Neural progenitor cell (in vitro differentiated cells): ENCODE measurements around the gene SH3GL3. TPM values are rescaled to one million over a fixed set of nuclear protein-coding genes. Genes with fewer than 3 reads are reported as not detected.
A peak's percentile ranks its signal among the peaks of the same experiment; 100 is the strongest.

ENCODE experiments used
- DNase-seq: peaks from one replicate; pipeline ENCODE4 v3.0.0-alpha.2; 2016; ENCODE audit warnings: low spot score
- H2AFZ ChIP-seq: fragments of 200-600 bp; sonication (generic); replicated peaks from 2 replicates; pipeline ENCODE4 v1.6.1; 2016; ENCODE audit warnings: antibody characterized with exemption
- H3F3A ChIP-seq: fragments of 200-600 bp; sonication (generic); 2 replicates; pipeline ENCODE4 v1.6.1; 2016; ENCODE audit warnings: antibody characterized with exemption, low read depth
- H3K27ac ChIP-seq: fragments of 200-600 bp; sonication (generic); 2 replicates; pipeline ENCODE4 v1.5.1; 2016; ENCODE audit warnings: mild to moderate bottlenecking
- H3K27me3 ChIP-seq: fragments of 200-600 bp; sonication (generic); 2 replicates; pipeline ENCODE4 v1.6.1; 2016; ENCODE audit warnings: mild to moderate bottlenecking, moderate library complexity
- H3K36me3 ChIP-seq: fragments of 200-600 bp; sonication (generic); 2 replicates; pipeline ENCODE4 v1.5.1; 2016
- H3K4me1 ChIP-seq: fragments of 200-600 bp; sonication (generic); 2 replicates; pipeline ENCODE4 v1.6.1; 2016; ENCODE audit warnings: mixed run types
- H3K4me2 ChIP-seq: fragments of 200-600 bp; sonication (generic); 2 replicates; pipeline ENCODE4 v1.6.1; 2016
- H3K4me3 ChIP-seq: fragments of 200-600 bp; sonication (generic); 2 replicates; pipeline ENCODE4 v1.5.1; 2016
- H3K79me2 ChIP-seq: fragments of 200-600 bp; sonication (generic); 2 replicates; pipeline ENCODE4 v1.6.1; 2016; ENCODE audit warnings: low read depth
- H3K9ac ChIP-seq: fragments of 200-600 bp; sonication (generic); 2 replicates; pipeline ENCODE4 v1.6.1; 2016
- H3K9me3 ChIP-seq: fragments of 200-600 bp; sonication (generic); 2 replicates; pipeline ENCODE4 v1.5.1; 2016; ENCODE audit warnings: low read depth
- H4K20me1 ChIP-seq: fragments of 200-600 bp; sonication (generic); 2 replicates; pipeline ENCODE4 v1.6.1; 2016; ENCODE audit warnings: low read depth
- H3K27ac Mint-ChIP-seq: 3 replicates; pipeline ENCODE4 v1.8.0; 2021; ENCODE audit warnings: mixed read lengths
- H3K27me3 Mint-ChIP-seq: 2 replicates; pipeline ENCODE4 v1.8.0; 2022; ENCODE audit warnings: low read depth, mild to moderate bottlenecking, inconsistent platforms, moderate library complexity, mixed read lengths; ENCODE audit not compliant: insufficient read depth
- H3K36me3 Mint-ChIP-seq: 3 replicates; pipeline ENCODE4 v1.8.0; 2021; ENCODE audit warnings: mixed read lengths
- H3K4me1 Mint-ChIP-seq: 3 replicates; pipeline ENCODE4 v1.8.0; 2021; ENCODE audit warnings: mixed read lengths
- H3K4me3 Mint-ChIP-seq: 3 replicates; pipeline ENCODE4 v1.8.0; 2021; ENCODE audit warnings: mild to moderate bottlenecking, moderate library complexity, mixed read lengths
- H3K9me3 Mint-ChIP-seq: 3 replicates; pipeline ENCODE4 v1.8.0; 2020; ENCODE audit warnings: mixed read lengths
- EZH2 ChIP-seq: fragments of 200-600 bp; sonication (generic); IDR thresholded peaks from 2 replicates; pipeline ENCODE4 v1.6.1; 2017; ENCODE audit warnings: antibody characterized with exemption, mild to moderate bottlenecking, moderate library complexity
- EZH2phosphoT487 ChIP-seq: fragments of 200-600 bp; sonication (generic); IDR thresholded peaks from 2 replicates; pipeline ENCODE4 v1.6.1; 2017; ENCODE audit warnings: antibody characterized with exemption
- total RNA-seq: library from RNA; depleted of rRNA; stranded (reverse); fragments of >200 nt; gene quantifications from 2 replicates; pipeline ENCODE4 v1.2.3, GENCODE V29; 2015; ENCODE audit warnings: low replicate concordance
- TF ChIP-seq, protein P1 (sequence below): fragments of 200-600 bp; sonication (generic); IDR thresholded peaks from 2 replicates; pipeline ENCODE4 v1.5.1; 2017; ENCODE audit warnings: antibody characterized with exemption, mild to moderate bottlenecking

Gene SH3GL3
- total RNA-seq, 1 donor from 2014 or later: 8.2 TPM

DNA sequence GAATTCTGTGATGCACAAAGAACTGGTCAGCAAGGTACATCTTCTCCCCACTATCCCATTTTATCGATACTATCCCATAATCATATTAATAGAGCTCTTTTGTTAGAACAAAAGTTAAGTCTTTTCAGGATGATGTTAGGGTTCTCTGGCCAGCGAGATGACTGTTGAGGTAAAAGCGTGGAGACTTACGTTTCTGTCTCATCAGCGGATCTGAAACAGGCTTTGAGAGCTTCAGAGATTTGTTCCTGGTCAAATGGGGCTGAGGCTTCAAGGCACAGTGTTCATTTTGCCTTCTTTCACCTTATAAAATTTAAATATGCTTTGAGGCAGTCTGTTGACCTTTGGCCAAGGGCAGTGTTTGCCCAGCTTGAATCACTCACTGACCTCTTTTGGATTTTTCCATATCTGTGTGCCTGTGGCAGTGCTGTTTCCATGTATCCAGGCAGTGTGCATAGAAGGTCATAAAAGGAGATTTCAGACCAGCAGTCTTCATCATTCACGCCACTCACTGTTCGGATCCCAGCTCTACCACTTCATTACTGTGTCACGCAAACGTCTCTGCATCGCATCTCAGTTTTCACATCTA is 209.9 kb downstream of the SH3GL3 start:
- Histone ChIP-seq H3K4me1 (no peaks in the 10 kb centered on the region), H2AFZ (no peak overlapping the region), H3K4me2 (no peak overlapping the region), H4K20me1 (no peaks in the 10 kb centered on the region), H3K79me2 (no peaks in the 10 kb centered on the region), H3K27ac (no peak overlapping the region), H3K27me3 (peaks cover 49% of the 10 kb centered on the region), H3K9ac (no peak overlapping the region), H3K4me3 (no peak overlapping the region), H3K36me3 (no peaks in the 10 kb centered on the region), H3K9me3 (no peaks in the 10 kb centered on the region), H3F3A (peaks cover 11% of the 10 kb centered on the region)
- TF ChIP-seq EZH2phosphoT487: no peak
- no peak for TF ChIP-seq EZH2
- TF ChIP-seq, protein P1, sequence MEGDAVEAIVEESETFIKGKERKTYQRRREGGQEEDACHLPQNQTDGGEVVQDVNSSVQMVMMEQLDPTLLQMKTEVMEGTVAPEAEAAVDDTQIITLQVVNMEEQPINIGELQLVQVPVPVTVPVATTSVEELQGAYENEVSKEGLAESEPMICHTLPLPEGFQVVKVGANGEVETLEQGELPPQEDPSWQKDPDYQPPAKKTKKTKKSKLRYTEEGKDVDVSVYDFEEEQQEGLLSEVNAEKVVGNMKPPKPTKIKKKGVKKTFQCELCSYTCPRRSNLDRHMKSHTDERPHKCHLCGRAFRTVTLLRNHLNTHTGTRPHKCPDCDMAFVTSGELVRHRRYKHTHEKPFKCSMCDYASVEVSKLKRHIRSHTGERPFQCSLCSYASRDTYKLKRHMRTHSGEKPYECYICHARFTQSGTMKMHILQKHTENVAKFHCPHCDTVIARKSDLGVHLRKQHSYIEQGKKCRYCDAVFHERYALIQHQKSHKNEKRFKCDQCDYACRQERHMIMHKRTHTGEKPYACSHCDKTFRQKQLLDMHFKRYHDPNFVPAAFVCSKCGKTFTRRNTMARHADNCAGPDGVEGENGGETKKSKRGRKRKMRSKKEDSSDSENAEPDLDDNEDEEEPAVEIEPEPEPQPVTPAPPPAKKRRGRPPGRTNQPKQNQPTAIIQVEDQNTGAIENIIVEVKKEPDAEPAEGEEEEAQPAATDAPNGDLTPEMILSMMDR: no peak
- Mint-ChIP-seq H3K27me3 (peaks cover 32% of the 10 kb centered on the region), H3K36me3 (no peaks in the 10 kb centered on the region), H3K27ac (no peak overlapping the region), H3K4me1 (no peaks in the 10 kb centered on the region), H3K4me3 (no peak overlapping the region), H3K9me3 (no peaks in the 10 kb centered on the region)
- DNase-seq: no peak

DNA sequence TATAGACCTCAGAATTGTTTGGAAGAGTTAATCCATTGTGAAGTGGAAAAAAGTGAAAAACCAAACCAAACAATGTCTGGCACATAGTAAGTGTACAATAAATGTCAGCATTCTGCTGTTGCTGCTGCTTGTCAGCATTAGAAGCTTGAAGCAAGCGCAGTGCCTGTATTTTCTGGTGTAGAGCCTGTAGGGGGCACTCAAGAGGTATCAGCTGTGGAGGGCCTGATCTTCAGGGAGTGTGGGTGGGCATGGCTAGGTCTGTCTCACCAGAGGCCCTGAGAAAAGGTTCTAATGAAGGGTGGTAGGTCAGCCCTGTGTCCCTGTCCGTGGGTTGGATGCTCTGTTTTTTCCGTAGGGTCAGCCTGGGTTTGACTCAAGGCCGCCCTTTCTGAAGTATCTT is 210.4 kb downstream of the SH3GL3 start:
- H3K4me1 ChIP-seq: no peaks in the 10 kb centered on the region
- Mint-ChIP-seq H3K4me1 (no peaks in the 10 kb centered on the region), H3K4me3 (no peak overlapping the region), H3K36me3 (no peaks in the 10 kb centered on the region), H3K27me3 (peaks cover 28% of the 10 kb centered on the region), H3K9me3 (no peaks in the 10 kb centered on the region), H3K27ac (no peak overlapping the region)
- peak; percentile 48 for DNase-seq
- H3K27me3 ChIP-seq: peaks cover 44% of the 10 kb centered on the region
- no peaks in the 10 kb centered on the region for H3K79me2 ChIP-seq
- peaks cover 11% of the 10 kb centered on the region for H3F3A ChIP-seq
- no peak overlapping the region for H3K9ac ChIP-seq
- H3K27ac ChIP-seq: no peak overlapping the region
- no peaks in the 10 kb centered on the region for H4K20me1 ChIP-seq
- H3K4me3 ChIP-seq: no peak overlapping the region
- H3K9me3 ChIP-seq: no peaks in the 10 kb centered on the region
- H3K4me2 ChIP-seq: no peak overlapping the region
- TF ChIP-seq, protein P1: peak; percentile 60
- TF ChIP-seq EZH2phosphoT487 (no peak), EZH2 (no peak)
- no peaks in the 10 kb centered on the region for H3K36me3 ChIP-seq
- H2AFZ ChIP-seq: no peak overlapping the region

DNA sequence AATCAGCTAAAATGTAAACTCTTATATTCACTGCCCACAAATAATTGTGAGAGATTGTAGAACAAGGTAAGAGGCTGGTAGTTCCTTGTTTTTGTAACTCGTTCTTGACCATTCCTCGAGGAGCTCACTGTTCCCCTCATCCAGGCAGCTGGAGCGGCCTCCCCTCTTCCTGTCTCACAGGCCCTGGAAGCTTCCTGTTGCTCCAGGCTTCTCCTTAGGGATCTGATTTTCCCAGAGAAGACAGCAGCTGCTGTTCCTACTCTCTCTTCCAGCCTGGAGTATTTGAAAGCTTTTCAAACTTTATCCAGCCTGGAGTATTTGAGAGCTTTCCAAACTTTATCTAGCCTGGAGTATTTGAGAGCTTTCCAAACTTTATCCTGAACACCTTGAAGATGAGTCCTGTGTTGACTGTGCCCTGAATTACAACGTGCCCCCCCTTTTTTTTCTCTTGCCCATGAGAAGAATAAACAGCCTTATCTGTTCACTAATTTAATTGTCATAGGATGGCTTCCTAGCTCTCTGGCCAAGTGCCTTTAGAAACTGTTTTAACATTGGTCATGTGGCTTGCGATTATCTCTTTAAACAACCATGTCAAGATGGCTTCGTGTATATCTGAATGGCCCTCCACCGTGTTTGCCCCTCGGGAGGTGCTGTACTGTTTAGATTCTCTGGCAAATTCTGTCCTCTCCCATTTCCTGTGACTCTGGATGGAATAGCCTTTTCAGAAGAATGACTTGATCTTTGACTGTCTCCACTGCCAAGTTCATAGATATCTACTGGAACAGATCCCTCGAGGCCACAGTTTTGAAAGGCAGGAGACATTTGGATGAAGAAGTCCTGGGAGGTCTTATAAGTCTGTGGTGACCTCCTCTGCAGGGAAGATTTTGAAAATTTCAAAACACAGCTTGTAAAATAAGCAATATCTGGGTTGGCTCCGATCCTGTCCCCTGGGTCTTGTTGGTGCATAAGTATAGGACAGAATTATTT is 211.6 kb downstream of the SH3GL3 start:
- TF ChIP-seq, protein P1: no peak
- no peak for TF ChIP-seq EZH2
- TF ChIP-seq EZH2phosphoT487: no peak
- Histone ChIP-seq H2AFZ (no peak overlapping the region), H3K27ac (no peak overlapping the region), H3K79me2 (no peaks in the 10 kb centered on the region), H3K4me1 (no peaks in the 10 kb centered on the region), H3K9me3 (no peaks in the 10 kb centered on the region), H3K4me2 (no peak overlapping the region), H3K4me3 (no peak overlapping the region), H4K20me1 (no peaks in the 10 kb centered on the region), H3F3A (peaks cover 11% of the 10 kb centered on the region), H3K9ac (no peak overlapping the region), H3K27me3 (peaks cover 32% of the 10 kb centered on the region), H3K36me3 (no peaks in the 10 kb centered on the region)
- no peaks in the 10 kb centered on the region for H3K9me3 Mint-ChIP-seq
- H3K4me1 Mint-ChIP-seq: no peaks in the 10 kb centered on the region
- H3K4me3 Mint-ChIP-seq: no peak overlapping the region
- DNase-seq: no peak
- no peak overlapping the region for H3K27ac Mint-ChIP-seq
- H3K36me3 Mint-ChIP-seq: no peaks in the 10 kb centered on the region
- H3K27me3 Mint-ChIP-seq: peaks cover 21% of the 10 kb centered on the region
